Osteoblast (primary cell): ENCODE results near the gene MROH8. TPM values are rescaled to one million over a fixed set of nuclear protein-coding genes. Genes with fewer than 3 reads are reported as not detected.

ENCODE experiments used
- DNase-seq: peaks from one replicate; pipeline ENCODE4 v3.0.0; 2011; ENCODE audit warnings: low spot score, mixed read lengths; ENCODE audit not compliant: insufficient read length; ENCODE audit errors: missing footprints
- H2AFZ ChIP-seq: 2 replicates; pipeline ENCODE4 v1.6.0; 2011; ENCODE audit warnings: mild to moderate bottlenecking, low read length
- H3K27ac ChIP-seq: 2 replicates; pipeline ENCODE4 v1.5.1; 2011; ENCODE audit warnings: mild to moderate bottlenecking, low read depth, low read length, moderate library complexity
- H3K27me3 ChIP-seq: 2 replicates; pipeline ENCODE4 v1.6.0; 2012; ENCODE audit warnings: mild to moderate bottlenecking, control low read depth, inconsistent platforms, low read length, moderate library complexity; ENCODE audit not compliant: insufficient read depth
- H3K36me3 ChIP-seq: 2 replicates; pipeline ENCODE4 v1.5.1; 2011; ENCODE audit warnings: mild to moderate bottlenecking, low read length, control low read depth, moderate library complexity; ENCODE audit not compliant: insufficient read depth
- H3K4me1 ChIP-seq: 2 replicates; pipeline ENCODE4 v1.5.1; 2011; ENCODE audit warnings: mild to moderate bottlenecking, low read length, control low read depth, moderate library complexity; ENCODE audit not compliant: insufficient read depth
- H3K4me2 ChIP-seq: 2 replicates; pipeline ENCODE4 v1.6.0; 2011; ENCODE audit warnings: mild to moderate bottlenecking, low read length; ENCODE audit not compliant: insufficient read depth
- H3K4me3 ChIP-seq: fragments of 200-600 bp; sonication (generic); 3 replicates; pipeline ENCODE4 v1.5.1; 2012; ENCODE audit warnings: mild to moderate bottlenecking, low read length, inconsistent platforms; ENCODE audit not compliant: insufficient read depth
- H3K79me2 ChIP-seq: 2 replicates; pipeline ENCODE4 v1.6.0; 2012; ENCODE audit warnings: mild to moderate bottlenecking, low read length, control low read depth, inconsistent platforms; ENCODE audit not compliant: insufficient read depth
- H3K9me3 ChIP-seq: 2 replicates; pipeline ENCODE4 v1.5.1; 2011; ENCODE audit warnings: low read depth, low read length, control low read depth
- H4K20me1 ChIP-seq: 2 replicates; pipeline ENCODE4 v1.6.0; 2012; ENCODE audit warnings: mild to moderate bottlenecking, low read length, control low read depth; ENCODE audit not compliant: insufficient read depth
- CTCF ChIP-seq: IDR thresholded peaks from 2 replicates; pipeline ENCODE4 v1.5.1; 2011; ENCODE audit warnings: mild to moderate bottlenecking, low read depth, low read length, moderate library complexity; ENCODE audit errors: extremely low read depth
- total RNA-seq: library from RNA; depleted of rRNA; stranded (reverse); fragments of >200 nt; gene quantifications from 2 replicates; pipeline ENCODE4 v1.2.3, GENCODE V29; 2012

MROH8 gene
- total RNA-seq, 1 donor: 1.1 TPM

- no peak overlapping the region for H3K4me2 ChIP-seq
- H3K27me3 ChIP-seq: no peaks in the 10 kb centered on the region
- H3K4me1 ChIP-seq: peaks cover 10% of the 10 kb centered on the region
- no peak overlapping the region for H2AFZ ChIP-seq
- H3K9me3 ChIP-seq: no peaks in the 10 kb centered on the region
- H3K79me2 ChIP-seq: peaks cover 53% of the 10 kb centered on the region
- TF ChIP-seq CTCF: no peak
- H3K4me3 ChIP-seq: no peak overlapping the region
- peaks cover 26% of the 10 kb centered on the region for H4K20me1 ChIP-seq
- no peak overlapping the region for H3K27ac ChIP-seq
- H3K36me3 ChIP-seq: peaks cover 37% of the 10 kb centered on the region
- no peak for DNase-seq
Observed at GRCh38 chr20:37200376-37200775, 21.0 kb upstream of the MROH8 start.

GRCh38 chr20:37198932-37199660 lies 19.7 kb upstream of the MROH8 start:
- Histone ChIP-seq H3K4me3 (no peak overlapping the region), H3K9me3 (no peaks in the 10 kb centered on the region), H4K20me1 (peaks cover 35% of the 10 kb centered on the region), H3K27me3 (no peaks in the 10 kb centered on the region), H3K79me2 (peaks cover 62% of the 10 kb centered on the region), H3K27ac (no peak overlapping the region), H3K4me2 (no peak overlapping the region), H2AFZ (no peak overlapping the region), H3K36me3 (peaks cover 24% of the 10 kb centered on the region), H3K4me1 (peaks cover 10% of the 10 kb centered on the region)
- no peak for TF ChIP-seq CTCF
- peak; percentile 25 for DNase-seq

- no peak for DNase-seq
- peaks cover 59% of the 10 kb centered on the region for H4K20me1 ChIP-seq
- peaks cover 15% of the 10 kb centered on the region for H3K36me3 ChIP-seq
- no peaks in the 10 kb centered on the region for H3K27me3 ChIP-seq
- peaks cover 85% of the 10 kb centered on the region for H3K79me2 ChIP-seq
- H3K4me2 ChIP-seq: no peak overlapping the region
- H3K27ac ChIP-seq: no peak overlapping the region
- H2AFZ ChIP-seq: no peak overlapping the region
- no peaks in the 10 kb centered on the region for H3K9me3 ChIP-seq
- peaks cover 3% of the 10 kb centered on the region for H3K4me1 ChIP-seq
- H3K4me3 ChIP-seq: no peak overlapping the region
- no peak for TF ChIP-seq CTCF
Observed at GRCh38 chr20:37194621-37195417, 15.5 kb upstream of the MROH8 start.

GRCh38 chr20:37193821-37194220 lies 14.5 kb upstream of the MROH8 start:
- peaks cover 20% of the 10 kb centered on the region for H3K36me3 ChIP-seq
- H3K27me3 ChIP-seq: no peaks in the 10 kb centered on the region
- no peak overlapping the region for H3K4me2 ChIP-seq
- H4K20me1 ChIP-seq: peaks cover 59% of the 10 kb centered on the region
- no peak for DNase-seq
- H2AFZ ChIP-seq: no peak overlapping the region
- H3K4me1 ChIP-seq: peaks cover 3% of the 10 kb centered on the region
- H3K27ac ChIP-seq: no peak overlapping the region
- no peaks in the 10 kb centered on the region for H3K9me3 ChIP-seq
- peaks cover 89% of the 10 kb centered on the region for H3K79me2 ChIP-seq
- H3K4me3 ChIP-seq: no peak overlapping the region
- TF ChIP-seq CTCF: no peak
